ENCODE data around the gene EDAR.

Gene EDAR

GRCh38 chr2:108965540-108966289, 23.3 kb downstream of the EDAR start:
- no peak for DNase-seq

- no peak for DNase-seq
Observed at GRCh38 chr2:108963057-108963456, 26.0 kb downstream of the EDAR start.

GRCh38 chr2:108961796-108962195, 27.2 kb downstream of the EDAR start:
- DNase-seq = no peak

DNA sequence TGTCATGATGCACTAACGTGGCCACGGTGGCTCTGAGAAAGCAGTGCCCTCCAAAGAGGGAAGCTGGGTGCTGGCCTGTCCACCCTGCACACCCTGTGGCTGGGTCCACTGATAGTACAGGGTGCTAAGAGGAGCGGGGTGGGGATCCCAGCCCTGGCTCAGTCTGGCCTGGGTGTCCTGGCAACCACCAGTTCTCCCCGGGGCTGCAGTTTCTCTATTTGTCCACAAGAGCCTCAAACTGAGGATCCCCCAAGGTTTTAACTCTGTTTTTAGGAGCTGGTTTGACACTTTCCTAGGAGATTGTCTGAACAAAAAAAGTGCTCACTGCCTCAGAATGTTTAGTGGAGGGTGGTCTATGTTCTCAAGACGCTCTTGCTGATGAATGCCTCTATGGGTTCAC, 29.0 kb downstream of the EDAR start:
- no peak for DNase-seq

DNA sequence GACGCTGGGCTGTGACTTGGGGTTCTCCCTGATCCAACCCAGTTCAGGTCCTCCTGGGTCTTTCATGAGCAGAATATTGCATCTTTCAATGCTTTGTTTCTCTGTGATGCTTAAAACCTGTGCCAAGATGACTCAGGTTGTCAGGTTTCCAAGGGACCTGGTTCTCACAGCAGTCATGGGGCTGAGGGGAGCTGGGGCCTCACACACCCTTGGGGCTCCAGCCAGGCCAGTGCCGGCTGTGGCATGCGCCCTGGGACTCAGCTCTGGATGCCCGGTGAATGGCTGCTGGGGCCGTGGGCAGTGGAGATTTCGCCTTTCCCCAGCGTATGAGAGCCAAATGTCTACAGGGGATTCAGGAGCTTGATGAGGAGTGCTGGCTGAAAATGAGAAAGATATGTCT, 29.6 kb downstream of the EDAR start:
- DNase-seq = no peak

GRCh38 chr2:108958632-108959341, 30.2 kb downstream of the EDAR start:
- DNase-seq = no peak

GRCh38 chr2:108958002-108958401, 31.0 kb downstream of the EDAR start:
- no peak for DNase-seq

GRCh38 chr2:108956375-108956774, 32.6 kb downstream of the EDAR start:
- no peak for DNase-seq

- DNase-seq = no peak
Observed at GRCh38 chr2:108950369-108951135, 38.5 kb downstream of the EDAR start.

DNA sequence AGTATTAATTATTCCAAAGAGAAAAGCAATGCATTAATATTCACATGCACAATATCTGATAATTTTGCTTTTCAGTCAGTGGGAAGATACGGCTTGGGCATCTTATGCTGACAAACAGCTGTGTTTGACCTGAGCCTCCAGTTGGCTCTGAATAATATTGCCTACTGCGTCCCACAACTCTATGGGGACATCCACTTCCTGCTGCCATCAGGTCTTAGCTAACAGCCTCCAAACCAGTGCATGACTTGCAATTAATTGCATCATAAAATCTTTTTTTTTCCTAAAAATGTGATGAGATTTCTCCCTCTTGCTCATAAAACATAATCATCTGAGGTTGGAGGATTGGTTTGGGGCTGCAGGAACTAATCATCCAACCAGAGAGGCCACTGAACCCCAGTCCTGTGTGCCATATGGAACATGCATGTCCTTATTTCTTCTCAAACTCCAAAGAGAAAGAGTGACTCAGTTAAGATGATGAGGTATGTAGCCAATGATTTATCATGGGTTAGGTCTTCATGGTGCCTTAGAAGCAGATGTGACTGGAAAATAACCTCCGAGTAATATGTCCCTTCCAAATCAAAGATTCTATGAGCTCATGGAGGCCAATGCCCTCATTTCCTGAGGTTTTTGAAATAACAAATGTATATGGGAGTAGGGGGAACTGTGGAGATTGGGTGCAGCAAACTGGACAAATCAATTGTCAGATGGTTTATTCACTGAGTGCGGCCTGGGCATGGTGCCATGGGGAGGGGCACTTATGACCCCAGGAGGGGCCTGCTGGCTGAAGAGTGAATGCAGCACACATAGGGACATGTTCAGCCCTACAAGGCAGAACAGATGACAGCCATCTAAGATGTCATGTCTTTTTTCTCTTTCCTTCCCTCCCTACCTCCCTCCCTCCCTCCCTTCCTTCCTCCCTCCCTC, 39.4 kb downstream of the EDAR start:
- DNase-seq = no peak

GRCh38 chr2:108947271-108947907, 41.6 kb downstream of the EDAR start:
- no peak for DNase-seq

GRCh38 chr2:108946442-108946841, 42.6 kb downstream of the EDAR start:
- no peak for DNase-seq

DNA sequence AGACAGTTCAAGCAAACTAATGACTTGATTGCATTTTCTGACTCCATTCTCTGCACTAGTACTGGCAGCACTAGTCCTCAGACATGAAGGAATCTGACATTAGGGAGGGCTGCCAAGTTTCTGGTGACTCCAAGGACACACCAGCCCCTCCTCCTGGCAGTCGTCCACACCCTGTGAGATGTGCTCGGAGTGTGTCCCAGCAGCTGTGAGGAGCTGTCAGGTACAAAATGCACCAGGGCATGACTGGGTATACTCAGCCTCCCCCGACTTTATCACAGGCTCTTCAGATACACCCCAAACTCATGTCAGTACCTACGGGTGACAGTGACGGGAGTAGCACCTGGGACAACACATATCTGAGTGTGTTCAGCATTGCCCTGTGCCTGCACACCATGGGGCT, 43.1 kb downstream of the EDAR start:
- no peak for DNase-seq

DNA sequence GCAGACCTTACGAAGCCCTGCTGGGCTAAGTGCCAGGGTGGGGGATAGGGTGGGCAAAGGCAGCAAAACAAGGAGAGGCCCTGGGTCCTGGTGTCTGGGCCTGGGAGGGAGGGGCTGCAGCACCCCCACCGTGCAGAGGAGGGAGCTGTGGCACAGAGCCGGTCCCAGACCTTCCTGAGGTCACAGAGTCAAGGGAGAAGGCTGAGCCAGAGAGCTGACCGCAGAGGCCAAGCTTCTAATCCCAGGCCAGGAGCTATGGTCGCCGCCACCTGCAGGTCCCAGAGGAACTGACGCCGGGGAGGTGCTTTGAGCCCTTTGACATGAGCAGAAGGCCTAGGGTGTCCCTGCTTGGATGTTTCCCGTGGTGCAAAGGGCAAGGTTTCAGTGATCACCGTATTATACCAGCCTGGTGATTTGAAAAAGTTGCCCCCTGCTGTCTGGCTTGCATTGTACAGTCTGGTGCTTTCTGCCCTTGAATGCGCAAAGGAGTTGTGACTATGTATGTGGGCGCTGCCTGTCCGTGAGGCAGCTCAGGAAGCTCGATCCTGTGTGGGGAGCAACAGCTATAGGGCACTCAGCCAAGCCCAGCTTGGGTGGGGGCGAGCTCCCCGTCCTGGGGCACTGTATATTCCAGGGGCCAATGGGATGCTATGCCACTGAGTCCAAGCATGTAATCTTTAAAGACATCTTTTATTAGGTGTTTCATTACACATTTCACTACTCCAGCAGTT, 44.3 kb downstream of the EDAR start:
- DNase-seq = no peak

GRCh38 chr2:108943751-108944150, 45.3 kb downstream of the EDAR start:
- no peak for DNase-seq

DNA sequence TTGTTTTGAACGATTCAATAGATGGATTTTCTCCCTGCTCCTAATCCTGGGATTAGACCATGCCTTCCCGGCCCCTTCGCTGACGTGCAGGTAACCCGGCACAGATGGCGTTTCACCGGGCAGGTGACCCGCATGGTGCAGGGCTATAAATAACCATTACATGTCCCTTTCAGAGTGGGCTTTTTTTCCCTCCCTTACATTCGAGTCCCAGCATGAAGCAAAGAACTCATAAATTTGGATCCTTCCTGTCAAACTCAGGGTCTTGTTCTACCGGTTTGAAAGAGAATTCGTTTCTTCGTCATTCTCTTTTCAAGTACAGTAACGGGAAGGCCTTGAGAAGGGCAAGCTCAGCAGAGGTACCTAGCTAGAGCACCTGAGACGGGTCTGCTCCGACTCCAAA, 46.1 kb downstream of the EDAR start:
- no peak for DNase-seq

- DNase-seq = no peak
Observed at GRCh38 chr2:108942231-108942825, 46.7 kb downstream of the EDAR start.

DNA sequence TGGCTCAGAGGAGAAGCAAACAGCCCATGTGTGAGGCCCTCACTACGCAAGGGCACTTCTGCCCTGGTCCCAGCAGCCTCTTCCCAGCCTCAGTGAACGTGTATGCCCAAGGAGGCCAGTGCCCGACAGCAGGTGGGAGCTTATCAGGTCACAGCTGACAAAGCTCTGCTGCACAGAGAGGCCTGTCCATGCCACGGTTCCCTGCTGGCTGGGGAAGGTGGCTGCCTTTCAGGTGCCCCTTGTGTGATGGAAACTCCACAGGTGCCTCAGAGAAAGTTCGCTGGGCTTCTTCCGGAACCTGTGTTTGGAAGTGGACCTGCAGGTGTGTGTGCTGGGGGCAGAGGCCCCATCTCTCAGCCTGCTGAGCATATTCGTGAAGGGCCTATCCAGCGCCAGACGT, 47.3 kb downstream of the EDAR start:
- no peak for DNase-seq

GRCh38 chr2:108941161-108941665, 47.8 kb downstream of the EDAR start:
- DNase-seq = no peak

DNA sequence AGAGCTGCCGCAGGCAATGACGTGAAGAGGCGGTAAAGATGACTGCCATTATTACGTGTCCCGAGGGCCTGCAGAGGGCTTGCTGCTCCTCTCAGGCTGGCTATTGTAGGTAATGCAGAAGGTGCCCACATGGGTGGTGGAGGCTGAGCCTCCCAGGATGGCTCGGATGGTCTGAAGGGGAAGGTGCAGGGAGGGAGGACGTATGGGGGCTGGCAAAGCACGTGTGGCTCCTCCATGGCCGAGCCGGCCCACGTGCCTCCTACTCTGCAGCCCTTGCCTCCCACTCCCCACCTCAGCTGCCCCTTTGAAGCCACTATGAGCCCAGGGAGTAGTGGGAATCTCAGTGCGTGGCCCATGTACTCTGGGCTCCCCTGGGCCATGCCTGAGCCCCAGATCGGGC, 48.9 kb downstream of the EDAR start:
- DNase-seq = no peak
